Pancreas (tissue), 10 donors: ENCODE results near the gene SRSF1. TPM values are rescaled to one million over a fixed set of nuclear protein-coding genes. Genes with fewer than 3 reads are reported as not detected.

Experiments
- ATAC-seq, 4 donors: fragments of 200-7000 bp; cut with Tn5 transposase; one replicate each; pipeline versions ENCODE4 v1.8.0 to v1.9.1; 2020; ENCODE audit warnings: mild to moderate bottlenecking in 4 of 4, moderate library complexity in 4 of 4
- DNase-seq, 6 donors: peaks; one replicate each; pipeline ENCODE4 v3.0.0-alpha.2; 2020
- FAIRE-seq: peaks from 2 replicates; lab custom pipeline; 2012; peaks lifted over from hg19 to GRCh38; lab: Jason Lieb, UNC
- H3K27ac ChIP-seq, 4 donors: fragments of 200-600 bp; sonication (generic); 1 replicate in 3 of 4; 2 replicates in 1 of 4; pipeline versions ENCODE4 v1.5.0 to v1.8.0; 2020
- H3K27me3 ChIP-seq, 4 donors: fragments of 200-600 bp; one replicate each; pipeline ENCODE4 v1.8.0; 2021
- H3K36me3 ChIP-seq, 3 donors: fragments of 200-600 bp; sonication (generic) in 1 of 3; one replicate each; pipeline versions ENCODE4 v1.5.0 to v1.8.0; 2020 to 2021
- H3K4me1 ChIP-seq, 3 donors: fragments of 200-600 bp; one replicate each; pipeline ENCODE4 v1.8.0; 2021
- H3K4me3 ChIP-seq, 4 donors: fragments of 200-600 bp; sonication (generic) in 2 of 4; one replicate each; pipeline versions ENCODE4 v1.5.0 to v1.8.0; 2020 to 2021
- H3K9me3 ChIP-seq, 4 donors: fragments of 200-600 bp; one replicate each; pipeline ENCODE4 v1.8.0; 2021
- WGBS, 2 donors: extraction: QIAGEN DNeasy Blood & Tissue Kit; methylation state at CpG; one replicate each; pipeline ENCODE4 v1.1.7; 2013; 5-methylcytosine and 5-hydroxymethylcytosine counted together
- intact Hi-C, 3 donors: fragments of 100-400 bp; cut with DNase I; formaldehyde crosslinking; loops; one replicate each; pipeline versions ENCODE4 v1.11.1 to v1.14.2; 2022
- polyA plus RNA-seq, 2 donors: library from polyadenylated mRNA; stranded (reverse); fragments of 200-250 nt; gene quantifications; one replicate each; pipeline ENCODE4 v1.2.3, GENCODE V29; 2013
- total RNA-seq, 6 donors: library from RNA; stranded (reverse); fragmentation: NEBNext Ultra II Directional in 4 of 6; extraction: Animal tissue kit (Norgen Biotek cat#: 25700) in 4 of 6; gene quantifications; one replicate each; pipeline versions ENCODE4 v1.2.1 to v1.2.4, GENCODE V29; 2021 to 2023
- TF ChIP-seq, protein P1 (sequence below), 4 donors: fragments of 200-600 bp; sonication (generic) in 3 of 4; IDR thresholded peaks; one replicate each; pipeline versions ENCODE4 v1.5.0 to v1.8.0; 2021; ENCODE audit warnings: antibody characterized with exemption in 4 of 4
- donor health status: healthy with polysubstance abuse.
- donor health status: DM: no; HTN: no; CAD: no; lungs with moderate emphysema.
- donor health status: DM: no; HTN: no; CAD: no.
- donor health status: control.
- donor health status: control.
- donor health status: Bipolar disorder and iron deficiency.
- donor health status: DM: yes; HTN: yes; CAD: no.
- donor health status: DM: no; HTN: no; CAD: no.
- donor health status: DM: no; HTN: no; CAD: no.
- donor health status: DM: yes; HTN: yes; CAD: no.

SRSF1 gene
- total and polyA plus RNA-seq, 8 donors: 37.5 to 95.2 (median 67.2) TPM

DNA sequence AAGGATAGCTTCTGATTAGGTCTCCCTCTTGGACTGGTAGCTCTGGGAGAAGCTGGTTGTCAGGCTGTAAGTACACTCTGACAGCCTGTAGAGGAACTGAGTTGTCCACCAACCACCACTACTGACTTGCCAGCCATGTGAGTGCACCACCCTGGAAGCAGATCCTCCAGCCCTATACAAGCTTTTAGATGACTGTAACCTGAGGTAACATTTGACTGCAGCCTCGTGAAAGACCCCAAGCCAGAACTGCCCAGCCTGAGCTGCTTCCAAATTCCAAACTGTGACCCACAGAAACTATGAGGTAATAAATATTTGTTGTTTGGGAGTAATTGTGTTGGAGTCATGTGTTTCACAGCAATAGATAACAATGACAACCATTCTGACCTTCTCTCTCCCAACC is 45.4 kb upstream of the SRSF1 start:
- no peaks in the 10 kb centered on the region for H3K36me3 ChIP-seq
- H3K4me3 ChIP-seq: no peak overlapping the region
- DNase-seq (no peak), FAIRE-seq (no peak), ATAC-seq (no peak)
- H3K4me1 ChIP-seq: no peaks in the 10 kb centered on the region
- intact Hi-C loops: no loop called here
- H3K27ac ChIP-seq: no peak overlapping the region
- H3K9me3 ChIP-seq: no peaks in the 10 kb centered on the region
- H3K27me3 ChIP-seq: no peaks in the 10 kb centered on the region
- WGBS, 2 donors: 45 to 54% methylated on average over 1 of the region's 1 CpG
- TF ChIP-seq, protein P1, sequence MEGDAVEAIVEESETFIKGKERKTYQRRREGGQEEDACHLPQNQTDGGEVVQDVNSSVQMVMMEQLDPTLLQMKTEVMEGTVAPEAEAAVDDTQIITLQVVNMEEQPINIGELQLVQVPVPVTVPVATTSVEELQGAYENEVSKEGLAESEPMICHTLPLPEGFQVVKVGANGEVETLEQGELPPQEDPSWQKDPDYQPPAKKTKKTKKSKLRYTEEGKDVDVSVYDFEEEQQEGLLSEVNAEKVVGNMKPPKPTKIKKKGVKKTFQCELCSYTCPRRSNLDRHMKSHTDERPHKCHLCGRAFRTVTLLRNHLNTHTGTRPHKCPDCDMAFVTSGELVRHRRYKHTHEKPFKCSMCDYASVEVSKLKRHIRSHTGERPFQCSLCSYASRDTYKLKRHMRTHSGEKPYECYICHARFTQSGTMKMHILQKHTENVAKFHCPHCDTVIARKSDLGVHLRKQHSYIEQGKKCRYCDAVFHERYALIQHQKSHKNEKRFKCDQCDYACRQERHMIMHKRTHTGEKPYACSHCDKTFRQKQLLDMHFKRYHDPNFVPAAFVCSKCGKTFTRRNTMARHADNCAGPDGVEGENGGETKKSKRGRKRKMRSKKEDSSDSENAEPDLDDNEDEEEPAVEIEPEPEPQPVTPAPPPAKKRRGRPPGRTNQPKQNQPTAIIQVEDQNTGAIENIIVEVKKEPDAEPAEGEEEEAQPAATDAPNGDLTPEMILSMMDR (IDR thresholded peaks at IDR 0.05): no peak

DNA sequence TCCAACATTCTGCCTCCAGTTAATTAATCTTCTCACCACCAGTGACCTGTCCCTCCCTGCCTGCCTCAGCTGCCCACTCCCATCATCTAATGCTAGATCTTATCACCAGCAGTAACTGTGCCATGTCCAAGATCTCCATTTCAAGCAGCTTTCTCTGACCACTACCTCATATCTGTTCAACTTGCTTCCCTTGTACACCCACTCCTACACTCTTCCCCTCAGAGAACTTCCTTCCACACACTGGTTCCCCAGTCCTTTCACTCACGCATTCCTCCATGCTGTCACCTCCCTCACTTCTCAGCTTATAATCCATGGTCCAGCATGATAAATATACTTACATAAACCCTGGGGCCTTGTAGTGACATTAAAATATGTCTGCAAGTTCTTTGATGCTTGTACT is 44.4 kb upstream of the SRSF1 start:
- Histone ChIP-seq H3K4me1 (no peaks in the 10 kb centered on the region), H3K27me3 (no peaks in the 10 kb centered on the region), H3K27ac (no peak overlapping the region), H3K4me3 (no peak overlapping the region), H3K9me3 (no peaks in the 10 kb centered on the region), H3K36me3 (no peaks in the 10 kb centered on the region)
- FAIRE-seq (no peak), ATAC-seq (no peak), DNase-seq (no peak)
- 82 to 89% methylated on average over 1 of the region's 1 CpG for WGBS, 2 donors
- TF ChIP-seq, protein P1 (IDR thresholded peaks at IDR 0.05): no peak
- intact Hi-C loops: no loop called here

DNA sequence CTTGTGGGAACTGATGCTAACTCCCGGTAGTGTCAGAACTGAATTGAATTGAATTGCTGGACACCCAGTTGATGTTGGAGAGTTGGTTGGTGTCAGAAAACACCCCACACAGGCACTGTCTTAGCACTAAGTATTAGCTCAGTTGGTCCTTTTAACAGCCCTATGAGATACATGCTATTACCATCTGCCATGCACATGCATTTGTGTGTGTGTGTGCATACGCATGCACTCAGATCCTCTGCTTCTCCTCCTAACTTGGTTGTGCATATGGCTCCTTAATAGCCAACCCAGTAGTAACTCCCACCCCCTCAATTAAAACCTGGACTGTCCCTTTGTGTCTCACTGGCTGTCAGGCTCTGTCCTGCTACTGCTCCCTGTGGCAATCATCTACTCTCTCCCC is 43.9 kb upstream of the SRSF1 start:
- no peak overlapping the region for H3K27ac ChIP-seq
- TF ChIP-seq, protein P1 (IDR thresholded peaks at IDR 0.05): no peak
- no peak for ATAC-seq
- no peak for FAIRE-seq
- no peak overlapping the region for H3K4me3 ChIP-seq
- intact Hi-C loops: no loop called here
- no peaks in the 10 kb centered on the region for H3K9me3 ChIP-seq
- 90 to 93% methylated on average over 2 of the region's 2 CpGs for WGBS, 2 donors
- no peaks in the 10 kb centered on the region for H3K27me3 ChIP-seq
- no peaks in the 10 kb centered on the region for H3K4me1 ChIP-seq
- DNase-seq: no peak
- H3K36me3 ChIP-seq: no peaks in the 10 kb centered on the region

DNA sequence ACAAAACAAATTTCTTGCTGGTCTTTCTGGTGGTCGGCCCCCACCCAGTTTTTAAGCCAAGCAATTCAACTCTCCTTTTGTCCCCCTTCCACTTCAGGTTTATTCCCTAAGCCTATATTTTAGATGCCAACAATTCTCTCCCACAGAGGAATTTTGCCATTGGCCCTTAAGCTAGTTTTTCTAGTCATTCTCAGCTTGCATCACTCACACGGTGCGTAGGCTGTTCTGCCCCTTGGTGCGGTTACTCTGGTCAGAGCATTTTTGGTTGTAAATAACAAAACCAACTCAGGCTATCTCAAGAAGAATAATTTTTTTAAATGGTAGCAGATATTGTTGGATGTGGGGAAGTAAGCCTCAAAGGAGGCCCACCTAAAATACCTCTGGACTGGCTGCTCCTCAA is 42.5 kb upstream of the SRSF1 start:
- Histone ChIP-seq H3K9me3 (no peaks in the 10 kb centered on the region), H3K36me3 (no peaks in the 10 kb centered on the region), H3K4me3 (no peak overlapping the region), H3K27me3 (no peaks in the 10 kb centered on the region), H3K4me1 (no peaks in the 10 kb centered on the region), H3K27ac (no peak overlapping the region)
- FAIRE-seq: no peak
- ATAC-seq: no peak
- intact Hi-C loops: no loop called here
- TF ChIP-seq, protein P1 (IDR thresholded peaks at IDR 0.05): no peak
- no peak for DNase-seq
- 85 to 86% methylated on average over 4 of the region's 4 CpGs for WGBS, 2 donors

DNA sequence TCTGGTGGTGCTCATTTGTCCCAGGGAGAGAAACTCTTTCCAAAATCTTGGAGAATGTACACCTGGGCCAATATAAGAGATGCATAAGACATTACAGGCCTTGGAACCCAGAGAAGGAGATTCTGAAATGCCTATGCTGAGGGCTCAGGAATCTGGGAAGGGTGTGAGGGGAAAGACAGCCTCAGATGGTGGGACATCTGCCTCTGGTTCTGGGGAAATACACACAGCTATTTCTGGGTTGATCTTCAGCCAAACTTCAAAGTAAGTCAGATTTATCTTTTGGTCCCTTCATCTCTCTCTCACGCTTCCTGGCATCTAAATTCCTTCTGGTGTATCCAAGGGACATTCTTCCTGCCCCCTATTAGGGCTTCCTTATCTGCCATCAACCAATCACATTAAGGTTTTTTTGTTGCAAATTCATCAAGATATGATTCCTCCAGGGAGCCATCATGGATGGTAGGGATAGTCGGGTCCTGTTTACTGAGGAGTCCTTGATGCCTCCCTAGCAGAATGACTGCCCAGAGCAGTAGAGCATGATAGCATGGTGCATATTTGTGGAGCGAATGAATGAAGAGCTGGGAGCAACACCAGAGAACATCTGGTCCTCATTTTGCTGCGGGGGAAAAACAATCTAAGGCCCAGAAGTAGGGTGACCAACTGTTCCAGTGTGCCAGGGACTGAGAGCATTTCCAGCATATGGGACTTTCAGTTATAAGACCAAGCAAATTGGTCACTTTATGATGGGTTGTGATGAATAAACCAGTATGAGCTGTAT is 40.5 kb upstream of the SRSF1 start:
- no peak for FAIRE-seq
- intact Hi-C loops: no loop called here
- ATAC-seq: no peak

More for the DNA sequence above, 40.5 kb upstream of the SRSF1 start:
- Histone ChIP-seq H3K27me3 (no peaks in the 10 kb centered on the region), H3K36me3 (no peaks in the 10 kb centered on the region), H3K4me3 (no peak overlapping the region), H3K9me3 (no peaks in the 10 kb centered on the region), H3K4me1 (peaks cover 0 to 3% (median 0%) of the 10 kb centered on the region in 3 donors), H3K27ac (no peak overlapping the region)
- WGBS, 2 donors: 77 to 84% methylated on average over 4 of the region's 4 CpGs
- TF ChIP-seq, protein P1 (IDR thresholded peaks at IDR 0.05): no peak
- no peak for DNase-seq
